ENCODE data around the gene IQCC. TPM values are rescaled to one million over a fixed set of nuclear protein-coding genes. Genes with fewer than 3 reads are reported as not detected.

Gene IQCC
- total RNA-seq, 2 experiments from 2014 or later: 2.4 to 3.2 TPM

GRCh38 chr1:32208891-32209328 is 3.4 kb downstream of the IQCC start, which contains the start of gene DCDC2B:
TSS of gene DCDC2B (plus strand) at chr1:32209089. CDS start at chr1:32209094, 5 bp downstream.
- Histone ChIP-seq H3K4me1 (ENCODE audit: insufficient read depth, low read length) (peaks cover 31% of the 10 kb centered on the region), H3K27me3 (ENCODE audit: control insufficient read depth in 1 of 2, insufficient read depth in 2 of 2, low read length in 2 of 2) (no peaks in the 10 kb centered on the region), H3K9me3 (ENCODE audit: control insufficient read depth in 1 of 2, insufficient read depth in 1 of 2, low read length in 2 of 2) (no peaks in the 10 kb centered on the region), H3K36me3 (ENCODE audit: insufficient read depth, low read length) (peaks cover 8% of the 10 kb centered on the region), H3K27ac (ENCODE audit: low read depth in 1 of 2, low read length in 2 of 2) (no peak within 1 kb of the TSS), H3K4me3 (ENCODE audit: low read length) (no peak within 1 kb of the TSS)
- POLR2A ChIA-PET: interaction anchor here (1.1 kb wide), 1 partner anchor 13 kb away, joined by 3 read pairs; no protein-coding TSS in a partner anchor
- TF ChIP-seq CTCF (IDR thresholded peaks at IDR 0.05): no peak
- Mint-ChIP-seq H3K4me3 (peak within 1 kb of the TSS; percentile 25), H3K27me3 (no peaks in the 10 kb centered on the region), H3K36me3 (ENCODE audit: low read depth) (peaks cover 4% of the 10 kb centered on the region), H3K4me1 (ENCODE audit: low read depth) (peaks cover 16% of the 10 kb centered on the region), H3K27ac (peak within 1 kb of the TSS; percentile 36), H3K9me3 (no peaks in the 10 kb centered on the region)
- intact Hi-C loops (cut with DNase I, micrococcal nuclease): loop anchor here in 1 of 2 experiments (10.0 kb wide), 2 partner anchors 104 to 564 kb away; partner anchors contain the start of genes KPNA6 and PEF1
- ATAC-seq (ENCODE audit: poor library complexity): no peak
- CTCF ChIA-PET: no interaction called here
- peak in 4 of 14 experiments; percentile 17 to 42 (median 32) for DNase-seq

DNA sequence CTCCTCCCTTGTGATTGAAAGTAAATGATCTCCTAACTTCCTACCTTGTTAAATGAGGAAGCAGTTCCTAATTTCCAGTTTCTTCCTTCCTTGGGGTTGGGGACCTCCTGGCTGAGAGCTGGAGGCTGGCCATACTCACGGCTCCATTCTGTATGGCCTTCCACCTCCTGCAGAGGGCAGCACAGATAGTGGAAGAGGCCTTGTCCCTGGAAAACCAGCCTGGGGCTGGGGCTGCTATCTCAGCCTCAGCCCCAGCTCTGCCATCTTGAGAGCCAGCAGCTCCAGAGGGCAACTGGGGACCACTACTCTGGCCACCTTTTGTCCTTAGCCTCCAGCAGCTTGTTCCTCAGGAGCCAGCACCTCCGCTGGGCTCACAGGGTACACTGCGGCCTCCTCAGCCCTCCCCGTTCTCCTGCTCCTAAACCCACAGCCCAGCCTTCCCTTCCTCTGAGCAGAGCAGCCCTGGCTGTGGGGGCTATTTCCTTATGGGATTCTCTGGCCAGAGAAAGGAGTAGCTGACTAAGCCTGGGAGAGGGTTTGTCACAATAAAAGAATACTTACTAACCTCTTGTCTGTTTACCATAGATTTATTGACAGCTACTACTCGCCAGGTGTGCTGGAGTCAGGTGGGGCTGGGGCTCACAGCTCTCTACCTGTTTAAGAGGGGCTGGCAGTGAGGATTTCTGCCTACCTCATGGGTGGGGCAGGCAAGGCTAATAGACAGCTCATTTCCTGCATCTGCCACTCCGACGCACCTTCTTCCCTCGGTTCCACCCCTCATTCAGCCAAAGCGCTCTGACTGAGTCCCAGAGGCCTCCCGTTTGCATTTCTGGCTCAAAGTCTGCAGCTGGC is 10.4 kb downstream of the IQCC start:
- Histone ChIP-seq H3K4me1 (ENCODE audit: insufficient read depth, low read length) (peaks cover 16% of the 10 kb centered on the region), H3K36me3 (ENCODE audit: insufficient read depth, low read length) (peaks cover 32% of the 10 kb centered on the region), H3K27me3 (ENCODE audit: control insufficient read depth in 1 of 2, insufficient read depth in 2 of 2, low read length in 2 of 2) (no peaks in the 10 kb centered on the region), H3K9me3 (ENCODE audit: control insufficient read depth in 1 of 2, insufficient read depth in 1 of 2, low read length in 2 of 2) (no peaks in the 10 kb centered on the region), H3K4me3 (ENCODE audit: low read length) (no peak overlapping the region), H3K27ac (ENCODE audit: low read depth in 1 of 2, low read length in 2 of 2) (no peak overlapping the region)
- H3K27ac Mint-ChIP-seq: peak overlapping the region; percentile 62
- H3K9me3 Mint-ChIP-seq: no peaks in the 10 kb centered on the region
- TF ChIP-seq CTCF (IDR thresholded peaks at IDR 0.05): peak; percentile 85
- no peaks in the 10 kb centered on the region for H3K27me3 Mint-ChIP-seq
- H3K4me3 Mint-ChIP-seq: no peak overlapping the region
- peaks cover 33% of the 10 kb centered on the region for H3K36me3 Mint-ChIP-seq (ENCODE audit: low read depth)
- CTCF ChIA-PET: interaction anchor here (0.6 to 3.8 kb wide), 25 partner anchors 9 to 197 kb away, joined by 3 to 22 read pairs (median 6); partner anchors contain the start of genes BSDC1, CCDC28B, HDAC1 and IQCC
- DNase-seq: peak; percentile 33 to 81 (median 50)
- peak; percentile 96 for ATAC-seq (ENCODE audit: poor library complexity)
- POLR2A ChIA-PET: interaction anchor here (0.5 to 3.0 kb wide), 21 partner anchors 10 to 178 kb away, joined by 3 to 20 read pairs (median 5); partner anchors contain the start of genes BSDC1, CCDC28B, IQCC and LCK
- H3K4me1 Mint-ChIP-seq (ENCODE audit: low read depth): peaks cover 13% of the 10 kb centered on the region
- intact Hi-C loops (cut with DNase I, micrococcal nuclease): loop anchor here (1.0 kb wide), 3 partner anchors 74 to 198 kb away; no protein-coding TSS in a partner anchor

- H3K4me1 Mint-ChIP-seq (ENCODE audit: low read depth): peaks cover 20% of the 10 kb centered on the region
- no peaks in the 10 kb centered on the region for H3K9me3 ChIP-seq (ENCODE audit: control insufficient read depth in 1 of 2, insufficient read depth in 1 of 2, low read length in 2 of 2)
- no peak for ATAC-seq (ENCODE audit: poor library complexity)
- ChIA-PET POLR2A (interaction anchor here (0.5 to 3.0 kb wide), 16 partner anchors 11 to 227 kb away, joined by 3 to 20 read pairs (median 8); partner anchors contain the start of genes BSDC1, CCDC28B, IQCC and MARCKSL1), CTCF (interaction anchor here (0.7 to 3.8 kb wide), 14 partner anchors 11 to 178 kb away, joined by 3 to 22 read pairs (median 8); partner anchors contain the start of genes BSDC1, CCDC28B, HDAC1 and IQCC)
- H3K27ac Mint-ChIP-seq: no peak overlapping the region
- no peak for DNase-seq
- peaks cover 32% of the 10 kb centered on the region for H3K36me3 ChIP-seq (ENCODE audit: insufficient read depth, low read length)
- H3K9me3 Mint-ChIP-seq: no peaks in the 10 kb centered on the region
- peaks cover 23% of the 10 kb centered on the region for H3K4me1 ChIP-seq (ENCODE audit: insufficient read depth, low read length)
- H3K36me3 Mint-ChIP-seq (ENCODE audit: low read depth): peaks cover 37% of the 10 kb centered on the region
- no peak overlapping the region for H3K4me3 Mint-ChIP-seq
- no peaks in the 10 kb centered on the region for H3K27me3 Mint-ChIP-seq
- intact Hi-C loops (cut with DNase I, micrococcal nuclease): no loop called here
- no peak overlapping the region for H3K27ac ChIP-seq (ENCODE audit: low read depth in 1 of 2, low read length in 2 of 2)
- H3K4me3 ChIP-seq (ENCODE audit: low read length): no peak overlapping the region
- H3K27me3 ChIP-seq (ENCODE audit: control insufficient read depth in 1 of 2, insufficient read depth in 2 of 2, low read length in 2 of 2): no peaks in the 10 kb centered on the region
- no peak for TF ChIP-seq CTCF (IDR thresholded peaks at IDR 0.05)
Observed at GRCh38 chr1:32216566-32216965, 11.1 kb downstream of the IQCC start.
